ENCODE data around the gene GIT1. TPM values are rescaled to one million over a fixed set of nuclear protein-coding genes. Genes with fewer than 3 reads are reported as not detected.
A peak's percentile ranks its signal among the peaks of the same experiment; 100 is the strongest.

Gene GIT1
- total RNA-seq, 1 donor from 2014 or later = 96.5 TPM

DNA sequence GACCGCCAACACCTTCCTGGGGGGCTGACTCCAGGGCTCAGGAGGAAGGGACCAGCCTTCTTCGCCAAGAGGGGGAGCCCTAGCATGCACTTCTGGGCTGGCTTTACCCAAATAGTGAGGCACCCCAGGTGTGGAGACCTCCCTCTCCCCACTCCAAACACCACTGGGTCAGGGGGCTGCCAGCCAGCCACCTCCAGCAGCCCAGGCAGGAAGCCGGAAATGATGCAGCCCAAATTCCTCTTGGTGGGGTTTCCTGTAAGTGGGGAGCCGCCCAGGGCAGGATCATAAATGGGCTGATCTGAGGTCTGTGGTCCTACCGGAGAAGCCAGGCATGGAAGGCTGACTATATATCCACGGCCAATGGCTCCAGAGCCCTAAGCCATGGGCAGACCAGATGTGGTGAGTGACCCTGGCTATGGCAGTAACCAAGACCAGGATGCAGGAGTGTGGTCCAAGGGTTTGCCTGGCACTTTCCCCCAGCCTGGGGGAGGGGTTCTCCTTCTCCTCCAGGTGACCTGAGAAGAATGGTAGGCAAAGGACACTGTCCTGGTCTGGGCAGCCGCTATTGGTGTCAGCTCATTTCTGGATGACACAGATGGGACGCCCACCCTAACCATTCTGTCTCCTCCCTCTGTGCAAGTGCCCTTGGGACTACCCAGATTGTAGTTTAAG is 4.2 kb downstream of the GIT1 start:
- TF ChIP-seq CTCF (conservative IDR thresholded peaks at IDR 0.05) = no peak
- DNase-seq (ENCODE audit: low read depth, low spot score) = no peak
- H3K4me3 Mint-ChIP-seq = peak overlapping the region; percentile 98
- H3K27me3 Mint-ChIP-seq (ENCODE audit: low read depth) = no peaks in the 10 kb centered on the region
- peaks cover 42% of the 10 kb centered on the region for H3K4me1 Mint-ChIP-seq
- H3K27ac Mint-ChIP-seq (ENCODE audit: unreplicated experiment) = no peak overlapping the region
- H3K36me3 Mint-ChIP-seq (ENCODE audit: low read depth) = peaks cover 3% of the 10 kb centered on the region
- H3K9me3 Mint-ChIP-seq = no peaks in the 10 kb centered on the region

GRCh38 chr17:29584452-29585079 is 4.9 kb downstream of the GIT1 start:
- Mint-ChIP-seq H3K36me3 (ENCODE audit: low read depth) (peaks cover 3% of the 10 kb centered on the region), H3K27ac (ENCODE audit: unreplicated experiment) (peak overlapping the region; percentile 88), H3K9me3 (no peaks in the 10 kb centered on the region), H3K27me3 (ENCODE audit: low read depth) (no peaks in the 10 kb centered on the region), H3K4me1 (peaks cover 40% of the 10 kb centered on the region), H3K4me3 (peak overlapping the region; percentile 85)
- TF ChIP-seq CTCF (conservative IDR thresholded peaks at IDR 0.05) = no peak
- no peak for DNase-seq (ENCODE audit: low read depth, low spot score)

DNA sequence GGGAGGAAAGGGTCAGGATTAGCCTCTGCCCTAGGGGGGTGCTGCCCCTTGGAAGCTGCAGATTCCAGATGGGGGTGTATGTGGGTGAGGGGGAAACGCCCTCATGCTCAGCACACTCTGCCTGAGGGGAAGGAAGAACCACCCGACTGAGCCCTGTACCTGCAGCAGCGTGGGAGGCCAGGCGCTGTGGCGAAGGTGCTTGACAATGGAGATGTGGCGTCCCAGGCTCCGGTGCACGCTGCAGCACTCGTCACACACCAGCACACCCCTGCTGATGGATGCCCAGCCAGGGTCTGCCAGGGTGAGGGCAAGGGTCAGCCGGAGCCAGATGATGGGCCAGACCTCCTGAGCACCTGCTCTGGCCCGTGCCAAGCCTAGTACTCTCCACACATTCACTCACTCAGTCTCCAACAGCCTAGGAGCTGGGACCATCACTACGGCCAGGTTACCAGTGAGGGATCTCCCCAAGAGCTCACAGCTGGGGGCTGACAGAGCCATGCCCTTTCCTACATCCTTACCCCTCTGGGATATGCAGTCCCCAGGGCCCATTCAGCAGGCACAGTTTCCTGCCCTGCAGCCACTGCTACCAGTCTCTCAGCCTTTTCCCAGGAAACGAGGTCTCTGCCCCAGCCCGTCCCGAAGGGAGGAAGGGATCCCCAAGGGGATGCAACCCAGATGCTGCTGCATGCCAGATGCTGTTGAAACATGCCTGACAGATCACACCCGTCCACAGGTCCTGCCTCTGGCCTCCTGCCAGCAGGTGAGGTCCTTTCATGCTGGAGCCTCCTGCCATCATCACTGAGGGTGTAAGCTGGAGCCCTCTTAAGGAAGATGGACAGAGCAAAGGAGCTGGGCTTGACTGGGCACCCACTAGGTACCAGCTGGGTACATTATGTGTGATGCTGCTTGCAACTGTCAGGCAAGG is 5.9 kb downstream of the GIT1 start:
- no peaks in the 10 kb centered on the region for H3K9me3 Mint-ChIP-seq
- peaks cover 3% of the 10 kb centered on the region for H3K36me3 Mint-ChIP-seq (ENCODE audit: low read depth)
- peaks cover 40% of the 10 kb centered on the region for H3K4me1 Mint-ChIP-seq
- H3K27ac Mint-ChIP-seq (ENCODE audit: unreplicated experiment) = peak overlapping the region; percentile 79
- DNase-seq (ENCODE audit: low read depth, low spot score) = no peak
- H3K27me3 Mint-ChIP-seq (ENCODE audit: low read depth) = no peaks in the 10 kb centered on the region
- TF ChIP-seq CTCF (conservative IDR thresholded peaks at IDR 0.05) = no peak
- peak overlapping the region; percentile 85 for H3K4me3 Mint-ChIP-seq

DNA sequence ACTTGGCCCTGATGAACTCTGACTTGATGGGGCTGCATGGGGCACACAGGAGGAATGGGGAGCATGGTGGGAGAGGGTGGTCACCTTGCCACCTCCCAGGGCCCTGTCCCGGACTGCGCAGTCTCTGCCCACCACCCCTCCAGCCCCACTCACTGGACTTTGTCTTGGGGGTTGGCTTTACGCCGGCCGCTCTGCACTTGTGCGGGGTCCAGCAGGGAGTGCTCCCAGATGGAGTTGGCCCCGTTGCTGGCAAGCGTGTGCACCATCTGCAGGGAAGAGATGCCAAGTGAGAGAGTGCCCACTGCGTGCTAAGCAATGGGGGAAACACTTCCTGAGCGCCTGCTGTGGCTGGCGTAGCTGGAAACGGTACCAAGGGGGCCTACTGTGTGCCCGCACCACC is 6.7 kb downstream of the GIT1 start:
- H3K4me1 Mint-ChIP-seq = peaks cover 34% of the 10 kb centered on the region
- no peak for TF ChIP-seq CTCF (conservative IDR thresholded peaks at IDR 0.05)
- peaks cover 3% of the 10 kb centered on the region for H3K36me3 Mint-ChIP-seq (ENCODE audit: low read depth)
- DNase-seq (ENCODE audit: low read depth, low spot score) = no peak
- H3K9me3 Mint-ChIP-seq = no peaks in the 10 kb centered on the region
- H3K27ac Mint-ChIP-seq (ENCODE audit: unreplicated experiment) = peak overlapping the region; percentile 35
- H3K4me3 Mint-ChIP-seq = peak overlapping the region; percentile 34
- H3K27me3 Mint-ChIP-seq (ENCODE audit: low read depth) = no peaks in the 10 kb centered on the region

- Mint-ChIP-seq H3K27ac (ENCODE audit: unreplicated experiment) (no peak overlapping the region), H3K9me3 (no peaks in the 10 kb centered on the region), H3K4me3 (peak overlapping the region; percentile 49), H3K27me3 (ENCODE audit: low read depth) (no peaks in the 10 kb centered on the region), H3K4me1 (peaks cover 29% of the 10 kb centered on the region), H3K36me3 (ENCODE audit: low read depth) (peaks cover 3% of the 10 kb centered on the region)
- no peak for DNase-seq (ENCODE audit: low read depth, low spot score)
- no peak for TF ChIP-seq CTCF (conservative IDR thresholded peaks at IDR 0.05)
Observed at GRCh38 chr17:29582254-29582765, 7.1 kb downstream of the GIT1 start.
